ENCODE data around the gene NAGPA.

NAGPA gene

DNA sequence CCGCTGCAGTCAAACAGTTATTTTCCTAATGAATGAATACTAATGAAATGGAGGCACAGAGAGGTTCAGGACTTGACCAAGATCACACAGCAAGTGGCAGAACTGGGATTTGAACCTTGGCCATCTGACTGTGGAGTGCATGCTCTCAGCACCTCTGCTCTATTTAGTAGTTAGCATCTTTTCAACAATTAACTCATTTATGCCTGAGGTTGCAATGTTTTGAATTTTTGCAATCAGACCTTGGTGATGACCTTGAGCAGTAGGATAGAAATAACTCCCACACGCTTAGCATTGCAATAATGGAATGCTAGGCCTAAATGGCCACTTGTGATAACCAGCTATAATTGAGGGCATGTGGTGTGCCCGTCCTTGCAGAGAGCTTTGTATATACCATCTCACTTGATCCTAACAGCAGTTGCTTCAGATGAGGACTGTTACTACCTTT is 31.0 kb downstream of the NAGPA start:
- in situ Hi-C loops (cut with HindIII; ENCODE audit: low sequenced_read_pairs), result no loop called here
- TF ChIP-seq, protein P1, sequence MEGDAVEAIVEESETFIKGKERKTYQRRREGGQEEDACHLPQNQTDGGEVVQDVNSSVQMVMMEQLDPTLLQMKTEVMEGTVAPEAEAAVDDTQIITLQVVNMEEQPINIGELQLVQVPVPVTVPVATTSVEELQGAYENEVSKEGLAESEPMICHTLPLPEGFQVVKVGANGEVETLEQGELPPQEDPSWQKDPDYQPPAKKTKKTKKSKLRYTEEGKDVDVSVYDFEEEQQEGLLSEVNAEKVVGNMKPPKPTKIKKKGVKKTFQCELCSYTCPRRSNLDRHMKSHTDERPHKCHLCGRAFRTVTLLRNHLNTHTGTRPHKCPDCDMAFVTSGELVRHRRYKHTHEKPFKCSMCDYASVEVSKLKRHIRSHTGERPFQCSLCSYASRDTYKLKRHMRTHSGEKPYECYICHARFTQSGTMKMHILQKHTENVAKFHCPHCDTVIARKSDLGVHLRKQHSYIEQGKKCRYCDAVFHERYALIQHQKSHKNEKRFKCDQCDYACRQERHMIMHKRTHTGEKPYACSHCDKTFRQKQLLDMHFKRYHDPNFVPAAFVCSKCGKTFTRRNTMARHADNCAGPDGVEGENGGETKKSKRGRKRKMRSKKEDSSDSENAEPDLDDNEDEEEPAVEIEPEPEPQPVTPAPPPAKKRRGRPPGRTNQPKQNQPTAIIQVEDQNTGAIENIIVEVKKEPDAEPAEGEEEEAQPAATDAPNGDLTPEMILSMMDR (IDR thresholded peaks at IDR 0.05; ENCODE audit: low read depth, low read length, missing control alignments), result no peak
- H3K4me3 ChIP-seq (ENCODE audit: low read depth, low read length), result no peak overlapping the region
- DNase-seq (ENCODE audit: low read depth), result no peak

DNA sequence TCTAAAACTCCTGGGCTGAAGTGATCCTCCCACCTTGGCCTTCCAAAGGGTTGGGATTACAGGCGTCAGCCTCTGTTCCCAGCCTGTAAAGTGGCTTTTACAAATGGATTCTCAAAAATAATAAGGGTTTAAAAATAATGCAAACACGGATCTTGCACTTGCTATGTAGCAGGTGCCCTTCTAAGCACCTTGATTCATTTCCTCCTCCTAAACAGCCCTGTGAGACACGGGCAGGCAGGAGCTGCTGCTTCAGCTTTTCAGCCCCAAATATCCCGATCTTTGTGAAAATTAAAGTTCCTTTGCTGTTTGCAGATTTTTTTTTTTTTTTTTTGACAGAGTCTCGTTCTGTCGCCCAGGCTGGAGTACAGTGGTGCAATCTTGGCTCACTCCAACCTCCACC is 31.7 kb downstream of the NAGPA start:
- DNase-seq (ENCODE audit: low read depth), result no peak
- H3K4me3 ChIP-seq (ENCODE audit: low read depth, low read length), result no peak overlapping the region
- TF ChIP-seq, protein P1 (IDR thresholded peaks at IDR 0.05; ENCODE audit: low read depth, low read length, missing control alignments), result no peak
- in situ Hi-C loops (cut with HindIII; ENCODE audit: low sequenced_read_pairs), result no loop called here

DNA sequence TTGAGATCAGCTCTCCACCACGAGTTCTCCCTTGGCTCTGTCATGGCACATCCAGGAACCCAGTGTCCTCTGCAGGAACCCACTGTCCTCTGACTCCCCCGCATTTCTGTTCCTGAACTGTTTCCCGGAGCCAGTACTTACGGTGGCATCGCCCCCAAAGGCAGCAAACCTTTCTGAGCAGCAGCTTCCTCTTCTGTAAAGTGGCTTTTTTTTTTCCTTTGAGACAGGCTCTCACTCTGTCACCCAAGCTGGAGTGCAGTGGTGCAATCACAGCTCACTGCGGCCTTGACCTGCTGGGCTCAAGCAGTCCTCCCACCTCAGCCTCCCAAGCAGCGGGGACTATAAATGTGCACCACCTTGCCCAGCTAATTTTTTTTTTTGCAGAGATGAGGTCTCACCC is 32.2 kb downstream of the NAGPA start:
- in situ Hi-C loops (cut with HindIII; ENCODE audit: low sequenced_read_pairs), result no loop called here
- TF ChIP-seq, protein P1 (IDR thresholded peaks at IDR 0.05; ENCODE audit: low read depth, low read length, missing control alignments), result no peak
- no peak overlapping the region for H3K4me3 ChIP-seq (ENCODE audit: low read depth, low read length)
- DNase-seq (ENCODE audit: low read depth), result no peak

DNA sequence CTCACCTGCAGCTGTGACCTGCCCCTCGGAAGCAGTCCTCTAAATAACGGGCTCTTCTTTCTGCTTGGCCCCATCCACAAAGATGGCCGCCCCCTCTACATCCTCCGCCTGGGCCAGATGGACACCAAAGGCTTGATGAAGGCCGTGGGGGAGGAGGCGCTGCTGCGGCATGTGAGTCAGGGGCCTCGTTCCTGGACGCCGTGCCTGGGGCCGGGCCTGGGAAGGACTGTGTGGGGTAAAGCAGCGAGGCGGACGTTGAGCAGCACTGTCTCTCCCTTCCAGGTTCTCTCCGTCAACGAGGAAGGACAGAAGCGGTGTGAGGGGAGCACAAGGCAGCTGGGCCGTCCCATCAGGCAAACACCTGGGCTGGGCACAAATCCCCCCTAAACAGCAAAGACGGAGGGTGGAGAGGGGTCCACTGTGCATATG is 33.1 kb downstream of the NAGPA start:
- no peak for DNase-seq (ENCODE audit: low read depth)
- in situ Hi-C loops (cut with HindIII; ENCODE audit: low sequenced_read_pairs), result no loop called here
- TF ChIP-seq, protein P1 (IDR thresholded peaks at IDR 0.05; ENCODE audit: low read depth, low read length, missing control alignments), result no peak
- no peak overlapping the region for H3K4me3 ChIP-seq (ENCODE audit: low read depth, low read length)

DNA sequence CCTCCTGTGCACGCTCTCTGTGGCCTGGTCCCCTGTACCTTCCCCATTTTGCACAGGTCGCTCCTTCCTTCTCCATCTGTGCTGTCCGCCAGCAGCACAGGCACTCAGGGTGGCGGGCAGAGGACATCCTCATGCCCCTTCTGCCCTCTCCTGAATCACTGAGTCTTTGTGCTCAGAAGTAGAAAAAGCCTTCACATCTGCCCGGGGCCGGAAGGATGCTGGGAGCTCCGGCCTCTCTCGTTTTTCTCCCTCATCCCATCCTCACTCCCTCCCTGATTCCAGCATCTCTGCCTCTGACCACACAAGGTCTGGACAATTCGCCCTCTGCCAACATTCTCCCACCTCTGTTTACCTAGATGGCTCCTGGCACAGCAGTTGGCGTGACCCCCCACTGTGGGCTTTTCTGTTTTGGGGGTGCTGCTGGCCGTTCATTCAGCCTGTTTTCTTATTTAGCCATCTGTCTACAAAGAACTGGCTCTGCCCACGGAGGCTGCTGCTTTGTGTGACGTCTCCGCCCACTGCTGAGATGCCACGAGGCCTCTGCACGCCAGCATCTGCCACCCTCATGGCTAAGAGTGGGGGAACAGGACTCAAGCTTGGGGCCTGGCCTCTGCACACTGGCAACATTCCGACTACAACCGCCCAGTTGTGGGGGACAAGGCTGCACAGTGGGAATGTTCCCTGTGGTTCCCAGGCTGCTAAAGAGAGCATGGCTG is 38.9 kb downstream of the NAGPA start:
- in situ Hi-C loops (cut with HindIII; ENCODE audit: low sequenced_read_pairs), result no loop called here
- TF ChIP-seq, protein P1 (IDR thresholded peaks at IDR 0.05; ENCODE audit: low read depth, low read length, missing control alignments), result no peak
- DNase-seq (ENCODE audit: low read depth), result no peak
- H3K4me3 ChIP-seq (ENCODE audit: low read depth, low read length), result no peak overlapping the region

DNA sequence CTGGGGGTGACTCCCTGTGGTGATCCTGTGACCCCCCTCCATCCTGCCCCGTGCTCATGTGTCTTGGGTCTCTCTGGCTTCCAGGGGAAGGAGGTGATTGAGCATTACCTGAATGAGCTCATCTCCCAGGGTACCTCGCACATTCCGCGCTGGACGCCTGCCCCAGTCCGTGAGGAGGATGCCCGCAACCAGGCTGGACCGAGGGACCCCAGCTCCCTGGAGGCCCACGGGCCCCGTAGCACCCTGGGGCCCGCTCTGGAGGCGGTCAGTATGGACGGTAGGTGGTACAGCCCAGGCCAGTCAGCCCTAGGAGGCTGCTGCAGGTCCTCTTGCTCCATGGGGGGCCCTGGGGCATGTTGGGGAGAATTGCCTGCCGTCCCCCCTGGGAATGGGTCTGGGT is 42.0 kb downstream of the NAGPA start:
- TF ChIP-seq, protein P1 (IDR thresholded peaks at IDR 0.05; ENCODE audit: low read depth, low read length, missing control alignments), result no peak
- in situ Hi-C loops (cut with HindIII; ENCODE audit: low sequenced_read_pairs), result no loop called here
- no peak for DNase-seq (ENCODE audit: low read depth)
- H3K4me3 ChIP-seq (ENCODE audit: low read depth, low read length), result no peak overlapping the region

Data from astrocyte of the cerebellum (primary cell).